Measurements from ENCODE around the gene CD200R1L.

DNA sequence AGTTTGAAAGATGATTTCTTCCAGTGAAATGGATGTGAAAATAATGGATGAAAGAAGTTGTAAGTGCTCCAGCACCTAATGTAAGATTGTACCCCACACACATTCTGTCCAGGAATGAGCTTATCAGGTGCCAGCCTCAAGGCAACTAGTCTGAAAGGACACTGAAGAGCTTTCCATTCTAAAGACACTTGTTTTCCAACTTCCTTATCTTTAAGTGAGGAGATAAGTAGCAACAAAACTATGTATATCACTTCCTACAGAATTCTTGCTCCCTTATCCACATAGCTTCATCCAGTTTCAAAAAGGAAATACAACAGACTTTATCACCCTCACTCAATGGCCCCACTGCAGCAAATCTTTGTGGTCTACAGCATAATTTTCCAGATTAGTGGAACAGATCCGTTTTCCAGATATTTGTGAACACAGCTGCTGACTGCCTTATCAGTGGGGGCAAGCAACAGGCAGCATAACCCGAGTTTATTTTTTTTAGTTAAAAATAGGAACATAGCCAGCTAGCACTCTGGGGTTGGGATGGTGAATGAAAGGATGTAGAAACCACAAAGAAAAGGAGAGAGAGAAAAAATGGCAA lies 60.6 kb downstream of the CD200R1L start:
- no peak for TF ChIP-seq POLR2AphosphoS5 (IDR thresholded peaks at IDR 0.05; ENCODE audit: low read depth, low read length)
- TF ChIP-seq TAF1 (IDR thresholded peaks at IDR 0.05; ENCODE audit: borderline replicate concordance, insufficient read depth, low read length), result no peak
- no peak for TF ChIP-seq REST (IDR thresholded peaks at IDR 0.05; ENCODE audit: insufficient read depth in 1 of 2, low read depth in 2 of 2, low read length in 2 of 2)

All from PFSK-1 (cell line).